T-helper 17 cell (primary cell): ENCODE results near the gene BTBD8. TPM values are rescaled to one million over a fixed set of nuclear protein-coding genes. Genes with fewer than 3 reads are reported as not detected.
A peak's percentile ranks its signal among the peaks of the same experiment; 100 is the strongest.

Source experiments
- ATAC-seq: fragments of 150-1000 bp; cut with Tn5 transposase; 2 replicates; pipeline ENCODE4 v1.10.0; 2021; ENCODE audit warnings: mild to moderate bottlenecking, moderate library complexity
- DNase-seq, 3 donors: peaks; one replicate each; pipeline versions ENCODE4 v3.0.0 to v3.0.0-alpha.2; 2020 to 2021
- H3K9me3 ChIP-seq: one replicate; pipeline ENCODE4 v1.7.0; 2013; ENCODE audit warnings: low read length, mild to moderate bottlenecking; ENCODE audit not compliant: control insufficient read depth, poor library complexity, severe bottlenecking
- H3K27ac Mint-ChIP-seq: one replicate; pipeline ENCODE4 v1.8.0; 2022; ENCODE audit warnings: mild to moderate bottlenecking, moderate library complexity, mixed read lengths
- H3K27me3 Mint-ChIP-seq: one replicate; pipeline ENCODE4 v1.8.0; 2022; ENCODE audit warnings: mixed read lengths
- H3K36me3 Mint-ChIP-seq: one replicate; pipeline ENCODE4 v1.8.0; 2022; ENCODE audit warnings: low read depth, mixed read lengths
- H3K4me1 Mint-ChIP-seq: one replicate; pipeline ENCODE4 v1.8.0; 2022; ENCODE audit warnings: mild to moderate bottlenecking, mixed read lengths
- H3K4me3 Mint-ChIP-seq: one replicate; pipeline ENCODE4 v1.8.0; 2022; ENCODE audit warnings: mild to moderate bottlenecking, moderate library complexity, mixed read lengths
- total RNA-seq, 4 donors: library from RNA in 2 of 4; stranded (reverse) in 2 of 4; gene quantifications; one replicate each; pipeline ENCODE4 v1.2.3 and lab custom pipeline; 2022 to 2026

Gene BTBD8
- total RNA-seq, 2 donors from 2014 or later, result 1.8 to 3.7 TPM

DNA sequence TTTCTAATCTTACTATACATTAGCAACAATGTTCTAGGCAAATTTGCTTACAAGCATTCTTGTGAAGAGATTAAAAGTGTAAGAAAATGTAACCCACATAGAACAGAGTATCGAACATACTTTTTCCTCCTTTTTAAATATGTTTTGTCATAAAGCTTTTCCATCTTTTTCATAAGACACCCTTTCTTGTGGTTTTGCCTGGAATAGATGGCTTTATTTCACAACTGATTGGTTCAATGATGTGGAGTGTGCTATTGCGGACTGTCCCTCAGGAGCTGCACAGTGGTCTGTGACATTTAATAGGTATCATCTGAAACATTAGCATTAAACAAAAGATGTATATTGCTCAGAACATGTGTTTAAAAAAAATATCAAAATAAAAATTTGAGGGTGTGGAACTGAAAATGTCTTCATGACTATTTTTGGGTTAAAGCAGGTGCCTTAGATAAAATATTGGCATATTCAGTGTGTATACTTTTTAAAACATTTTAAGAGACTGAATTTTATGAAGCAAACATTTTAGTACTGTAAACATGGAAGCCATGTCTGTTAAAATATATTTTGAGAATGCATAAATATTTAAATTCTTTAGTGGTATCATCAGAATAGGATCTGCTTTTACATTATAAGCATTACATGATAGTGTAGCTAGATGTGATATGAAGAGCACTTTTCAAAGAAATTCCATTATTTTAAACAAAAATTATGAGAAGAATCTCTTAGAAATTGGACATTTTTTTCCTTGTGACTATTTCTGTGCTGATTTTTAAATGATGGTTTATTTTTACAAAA is 89.3 kb downstream of the BTBD8 start:
- Mint-ChIP-seq H3K27me3 (no peaks in the 10 kb centered on the region), H3K36me3 (no peaks in the 10 kb centered on the region), H3K27ac (no peak overlapping the region), H3K4me1 (no peaks in the 10 kb centered on the region), H3K4me3 (no peak overlapping the region)
- ATAC-seq (no peak), DNase-seq (no peak)
- H3K9me3 ChIP-seq, result no peaks in the 10 kb centered on the region

DNA sequence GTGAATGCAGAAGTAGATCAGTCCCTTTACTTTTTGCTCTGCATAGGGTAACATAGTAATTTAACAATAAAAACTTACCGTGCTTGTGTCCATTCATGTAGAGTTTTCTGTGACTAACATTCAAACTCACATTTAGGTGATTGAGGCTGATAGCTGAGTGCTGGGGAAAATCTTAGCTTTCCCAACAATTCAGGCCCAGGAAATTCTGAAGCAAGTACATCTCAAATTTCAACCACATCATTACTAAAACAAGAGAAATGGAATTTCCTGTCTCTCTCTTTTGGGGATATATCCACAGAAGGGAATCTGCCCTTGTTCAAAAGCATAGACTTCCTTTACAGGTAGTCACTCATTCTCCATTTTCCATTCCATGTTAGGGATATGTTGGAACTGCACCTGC is 104.5 kb downstream of the BTBD8 start:
- DNase-seq, result no peak
- H3K4me3 Mint-ChIP-seq, result no peak overlapping the region
- no peak for ATAC-seq
- no peak overlapping the region for H3K27ac Mint-ChIP-seq
- H3K27me3 Mint-ChIP-seq, result no peaks in the 10 kb centered on the region
- peaks cover 2% of the 10 kb centered on the region for H3K36me3 Mint-ChIP-seq
- no peaks in the 10 kb centered on the region for H3K9me3 ChIP-seq
- H3K4me1 Mint-ChIP-seq, result no peaks in the 10 kb centered on the region

DNA sequence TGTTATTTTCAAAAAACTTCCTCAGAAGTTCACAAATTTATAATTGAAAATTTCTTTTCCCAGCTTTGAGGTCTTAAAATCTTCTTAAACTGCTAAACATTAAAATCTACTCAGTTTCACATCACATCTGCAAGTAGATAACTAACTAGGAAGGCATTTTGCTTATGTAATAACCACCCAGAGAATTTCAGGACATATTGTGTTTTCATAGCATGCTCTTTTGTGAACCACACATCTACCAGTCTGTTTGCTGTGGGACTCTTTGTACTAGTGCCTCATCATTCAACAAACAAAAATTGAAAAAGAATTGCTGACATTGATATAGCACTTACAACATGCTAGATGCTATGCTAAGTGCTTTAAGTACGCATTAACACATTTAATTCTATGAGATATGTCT is 105.9 kb downstream of the BTBD8 start:
- Mint-ChIP-seq H3K27me3 (no peaks in the 10 kb centered on the region), H3K36me3 (no peaks in the 10 kb centered on the region), H3K4me3 (no peak overlapping the region), H3K4me1 (no peaks in the 10 kb centered on the region), H3K27ac (no peak overlapping the region)
- no peaks in the 10 kb centered on the region for H3K9me3 ChIP-seq
- ATAC-seq, result no peak
- no peak for DNase-seq

DNA sequence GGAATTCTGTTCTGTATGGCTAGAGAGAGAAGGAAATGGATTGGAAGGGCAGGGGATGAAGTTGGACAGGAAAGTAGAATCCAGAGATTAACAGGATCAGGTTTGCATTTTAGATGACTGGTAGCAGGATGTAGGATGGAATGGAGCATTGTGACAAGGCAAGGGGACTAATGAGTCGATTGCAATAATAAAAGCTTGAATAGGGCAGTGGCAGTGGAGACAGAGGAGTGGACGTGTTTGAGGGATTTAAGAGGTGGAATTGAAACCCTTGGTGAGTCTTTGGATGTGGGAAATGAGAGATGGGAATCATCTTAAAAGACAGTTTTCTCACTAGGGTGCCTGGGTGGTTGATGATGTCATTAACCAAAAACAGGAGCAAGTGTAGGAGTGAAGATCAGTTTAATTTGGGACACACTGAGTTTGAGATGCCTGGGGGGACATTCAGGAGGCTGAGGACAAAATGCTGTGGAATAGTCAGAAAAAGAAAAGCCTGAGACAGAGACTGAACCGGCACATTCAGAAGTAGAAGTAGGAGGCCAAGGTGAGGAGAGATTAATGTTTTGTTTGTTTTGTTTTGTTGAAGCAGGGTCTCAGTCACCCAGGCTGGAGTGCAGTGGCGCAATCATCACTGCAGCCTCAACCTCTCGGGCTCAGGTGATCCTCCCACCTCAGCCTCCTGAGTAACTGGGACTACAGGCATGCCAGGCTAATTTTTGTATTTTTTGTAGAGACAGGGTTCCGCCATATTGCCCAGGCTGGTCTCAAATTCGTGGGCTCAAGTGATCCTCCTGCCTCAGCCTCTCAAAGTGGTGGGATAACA is 108.5 kb downstream of the BTBD8 start:
- H3K9me3 ChIP-seq, result no peaks in the 10 kb centered on the region
- Mint-ChIP-seq H3K27ac (no peak overlapping the region), H3K27me3 (peaks cover 16% of the 10 kb centered on the region), H3K36me3 (no peaks in the 10 kb centered on the region), H3K4me1 (no peaks in the 10 kb centered on the region), H3K4me3 (no peak overlapping the region)
- DNase-seq (no peak), ATAC-seq (no peak)

DNA sequence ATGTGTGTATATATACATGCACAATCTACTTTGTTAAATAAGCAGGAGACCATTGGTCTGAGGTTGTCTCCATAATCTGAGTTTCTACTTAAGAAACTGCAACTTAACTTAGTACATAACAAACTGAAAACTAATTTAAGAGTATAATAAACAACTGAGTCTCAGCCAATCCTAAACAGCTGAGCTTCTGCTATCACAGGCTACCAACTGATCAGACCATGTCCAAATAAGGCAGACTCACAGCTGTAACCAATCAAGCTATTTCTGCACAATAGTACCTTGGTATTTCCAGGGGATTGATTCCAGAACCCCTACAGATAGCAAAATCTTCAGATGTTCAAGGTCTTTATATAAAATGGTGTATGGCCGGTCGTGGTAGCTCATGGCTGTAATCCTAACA is 111.6 kb downstream of the BTBD8 start:
- Mint-ChIP-seq H3K36me3 (no peaks in the 10 kb centered on the region), H3K27me3 (peaks cover 16% of the 10 kb centered on the region), H3K27ac (no peak overlapping the region), H3K4me1 (peaks cover 2% of the 10 kb centered on the region), H3K4me3 (no peak overlapping the region)
- no peaks in the 10 kb centered on the region for H3K9me3 ChIP-seq
- no peak for ATAC-seq
- DNase-seq, result no peak

DNA sequence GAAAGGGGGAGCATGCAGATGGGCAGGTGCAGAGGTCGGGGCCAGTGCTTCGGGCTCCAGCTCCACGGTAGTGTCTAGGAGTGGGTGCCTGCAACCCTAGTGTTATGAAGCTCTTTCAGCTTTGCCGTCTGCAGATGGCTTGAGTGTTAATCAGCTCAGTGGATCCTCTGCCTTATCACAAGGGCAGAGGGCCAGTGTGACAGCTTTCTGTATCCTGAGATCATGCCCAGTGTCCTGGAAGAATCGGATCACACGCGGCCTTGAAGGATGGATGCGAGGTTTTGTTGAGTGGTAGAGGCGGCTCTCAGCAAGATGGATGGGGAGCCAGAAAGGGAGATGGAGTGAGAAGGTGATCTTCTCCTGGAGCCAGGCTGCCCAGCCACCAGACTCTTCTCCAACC is 112.1 kb downstream of the BTBD8 start:
- H3K9me3 ChIP-seq, result no peaks in the 10 kb centered on the region
- H3K27ac Mint-ChIP-seq, result no peak overlapping the region
- H3K27me3 Mint-ChIP-seq, result peaks cover 16% of the 10 kb centered on the region
- ATAC-seq, result no peak
- no peak overlapping the region for H3K4me3 Mint-ChIP-seq
- H3K36me3 Mint-ChIP-seq, result no peaks in the 10 kb centered on the region
- no peak for DNase-seq
- H3K4me1 Mint-ChIP-seq, result peaks cover 2% of the 10 kb centered on the region

DNA sequence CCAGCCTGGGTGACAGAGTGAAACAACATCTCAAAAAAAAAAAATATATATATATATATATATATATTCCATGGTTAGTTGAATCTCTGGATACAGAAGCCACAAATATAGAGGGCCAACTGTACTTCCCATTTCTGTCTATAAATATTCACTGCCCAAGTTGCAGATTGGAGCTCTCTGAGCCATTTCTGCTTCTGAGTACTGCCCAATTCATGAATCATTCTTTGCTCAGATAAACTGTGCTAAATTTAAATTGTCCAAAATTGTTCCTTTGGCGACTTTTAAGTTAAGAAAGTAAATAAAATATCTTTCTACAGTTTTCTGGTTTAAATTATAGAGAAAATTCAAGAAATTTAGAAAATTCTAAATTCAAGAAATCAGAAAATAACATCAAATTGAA is 114.4 kb downstream of the BTBD8 start:
- DNase-seq (no peak), ATAC-seq (no peak)
- H3K9me3 ChIP-seq, result no peaks in the 10 kb centered on the region
- H3K27me3 Mint-ChIP-seq, result peaks cover 16% of the 10 kb centered on the region
- peaks cover 2% of the 10 kb centered on the region for H3K4me1 Mint-ChIP-seq
- H3K4me3 Mint-ChIP-seq, result no peak overlapping the region
- H3K36me3 Mint-ChIP-seq, result no peaks in the 10 kb centered on the region
- H3K27ac Mint-ChIP-seq, result no peak overlapping the region

DNA sequence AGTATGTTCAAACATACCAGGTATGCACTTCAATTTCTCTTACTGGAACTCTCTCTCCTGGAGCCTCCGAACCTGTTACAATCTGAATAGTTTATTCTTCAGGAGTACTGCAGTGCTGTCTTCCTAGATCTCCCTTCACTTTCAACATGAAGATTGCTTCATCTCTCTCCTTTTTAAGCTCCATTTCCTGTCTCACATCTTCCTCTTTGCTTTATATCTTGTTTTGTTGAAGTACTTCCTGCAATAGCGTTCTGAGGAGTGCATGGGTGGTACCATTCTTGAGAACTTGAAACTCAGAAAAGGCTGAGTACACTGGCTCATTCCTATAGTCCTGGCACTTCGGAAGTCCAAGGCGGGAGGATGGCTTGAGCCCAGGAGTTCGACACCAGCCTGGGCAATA is 121.8 kb downstream of the BTBD8 start:
- peak overlapping the region; percentile 1 for H3K27ac Mint-ChIP-seq
- no peaks in the 10 kb centered on the region for H3K36me3 Mint-ChIP-seq
- no peak overlapping the region for H3K4me3 Mint-ChIP-seq
- no peak for ATAC-seq
- DNase-seq, result no peak
- no peaks in the 10 kb centered on the region for H3K27me3 Mint-ChIP-seq
- H3K4me1 Mint-ChIP-seq, result peaks cover 7% of the 10 kb centered on the region
- H3K9me3 ChIP-seq, result no peaks in the 10 kb centered on the region

DNA sequence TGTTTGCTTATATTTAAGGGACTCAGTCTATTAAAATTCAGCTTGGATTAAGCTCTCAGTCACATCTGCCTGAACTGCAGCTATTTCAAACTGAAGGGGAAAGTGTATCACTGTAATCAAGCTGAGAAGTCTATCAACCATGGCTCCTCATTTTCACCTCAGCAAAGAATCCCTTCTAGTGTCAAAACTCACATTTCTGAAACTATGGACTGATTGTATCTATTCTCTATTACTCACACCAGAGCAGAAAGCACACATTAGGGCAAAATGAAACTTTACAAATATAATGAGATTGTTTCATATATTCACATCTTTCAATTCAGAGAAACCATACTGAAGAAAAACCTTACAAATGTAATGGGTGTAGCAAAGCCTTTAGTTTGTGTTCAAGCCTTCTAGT is 123.0 kb downstream of the BTBD8 start:
- H3K9me3 ChIP-seq, result no peaks in the 10 kb centered on the region
- DNase-seq, result no peak
- Mint-ChIP-seq H3K4me1 (peaks cover 7% of the 10 kb centered on the region), H3K27ac (peak overlapping the region; percentile 1), H3K36me3 (no peaks in the 10 kb centered on the region), H3K4me3 (no peak overlapping the region), H3K27me3 (no peaks in the 10 kb centered on the region)
- ATAC-seq, result no peak

DNA sequence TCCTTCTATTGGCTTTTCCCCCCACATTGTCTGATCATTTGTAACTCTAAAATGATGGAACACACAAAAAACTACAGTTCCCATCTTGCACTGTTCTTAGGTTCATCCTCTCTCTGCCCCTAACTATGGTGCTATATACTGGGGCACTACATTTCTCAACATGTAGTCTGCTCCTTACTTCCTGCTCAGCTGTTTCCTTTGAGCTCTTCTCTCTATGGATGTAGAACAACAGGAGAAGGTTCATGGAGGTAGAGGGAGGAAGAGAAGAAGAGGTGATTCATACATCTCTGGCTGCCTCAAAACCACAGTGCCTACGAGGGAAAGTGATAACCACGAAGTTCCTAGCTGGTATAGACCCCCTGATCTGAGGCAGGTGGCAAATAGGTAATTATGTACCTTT is 130.6 kb downstream of the BTBD8 start:
- DNase-seq, result no peak
- no peak overlapping the region for H3K4me3 Mint-ChIP-seq
- ATAC-seq, result no peak
- no peaks in the 10 kb centered on the region for H3K27me3 Mint-ChIP-seq
- no peak overlapping the region for H3K27ac Mint-ChIP-seq
- H3K4me1 Mint-ChIP-seq, result peaks cover 3% of the 10 kb centered on the region
- peaks cover 4% of the 10 kb centered on the region for H3K36me3 Mint-ChIP-seq
- no peaks in the 10 kb centered on the region for H3K9me3 ChIP-seq

DNA sequence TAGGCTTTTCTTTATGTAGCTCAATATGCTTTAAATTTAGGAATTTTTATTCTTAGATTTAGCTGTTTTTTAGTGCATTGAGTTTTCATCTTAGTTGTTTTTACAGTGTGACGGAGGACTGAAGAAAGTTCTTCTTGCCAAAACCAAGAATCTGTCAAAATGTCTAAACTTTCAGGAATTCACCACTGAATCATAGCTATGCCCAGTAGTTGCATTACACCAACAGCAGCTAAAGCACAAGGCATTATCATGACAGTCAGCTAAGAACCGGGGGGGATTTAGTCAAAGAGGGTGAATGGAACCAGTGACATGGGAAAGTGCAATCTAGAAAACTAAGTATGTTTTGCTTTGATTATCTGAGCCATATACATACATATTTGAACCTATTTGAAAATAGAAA is 131.0 kb downstream of the BTBD8 start:
- no peak overlapping the region for H3K27ac Mint-ChIP-seq
- H3K36me3 Mint-ChIP-seq, result peaks cover 4% of the 10 kb centered on the region
- H3K4me1 Mint-ChIP-seq, result peaks cover 3% of the 10 kb centered on the region
- no peaks in the 10 kb centered on the region for H3K9me3 ChIP-seq
- DNase-seq (no peak), ATAC-seq (no peak)
- H3K27me3 Mint-ChIP-seq, result no peaks in the 10 kb centered on the region
- H3K4me3 Mint-ChIP-seq, result no peak overlapping the region

DNA sequence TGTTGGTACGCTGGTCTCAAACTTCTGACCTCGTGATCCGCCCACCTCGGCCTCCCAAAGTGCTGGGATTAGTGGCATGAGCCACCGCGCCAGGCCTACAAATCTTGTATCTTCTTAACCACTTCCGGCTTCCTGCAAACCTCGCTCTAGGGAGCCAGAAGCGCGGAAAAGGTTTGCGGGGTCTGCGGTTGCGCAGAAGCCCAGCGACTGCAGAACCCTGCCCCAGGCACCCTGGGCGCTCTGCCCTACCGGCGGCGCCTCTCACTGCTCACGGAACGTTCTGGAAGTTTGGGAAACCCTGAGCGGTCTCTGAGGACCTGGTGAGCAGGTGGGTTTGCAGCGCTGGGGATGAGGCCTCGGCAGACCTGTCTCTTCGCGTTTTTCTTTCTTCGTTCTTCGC is 137.6 kb downstream of the BTBD8 start, which contains the start of gene C1orf146:
TSS of gene C1orf146 (plus strand) at position 195 of the 400 bp plus-strand sequence. CDS start 13,506 bp downstream, outside the sequence.
- no peaks in the 10 kb centered on the region for H3K9me3 ChIP-seq
- H3K4me3 Mint-ChIP-seq, result no peak within 1 kb of the TSS
- no peak within 1 kb of the TSS for H3K27ac Mint-ChIP-seq
- DNase-seq, result no peak
- peaks cover 6% of the 10 kb centered on the region for H3K27me3 Mint-ChIP-seq
- no peaks in the 10 kb centered on the region for H3K4me1 Mint-ChIP-seq
- no peak for ATAC-seq
- no peaks in the 10 kb centered on the region for H3K36me3 Mint-ChIP-seq

DNA sequence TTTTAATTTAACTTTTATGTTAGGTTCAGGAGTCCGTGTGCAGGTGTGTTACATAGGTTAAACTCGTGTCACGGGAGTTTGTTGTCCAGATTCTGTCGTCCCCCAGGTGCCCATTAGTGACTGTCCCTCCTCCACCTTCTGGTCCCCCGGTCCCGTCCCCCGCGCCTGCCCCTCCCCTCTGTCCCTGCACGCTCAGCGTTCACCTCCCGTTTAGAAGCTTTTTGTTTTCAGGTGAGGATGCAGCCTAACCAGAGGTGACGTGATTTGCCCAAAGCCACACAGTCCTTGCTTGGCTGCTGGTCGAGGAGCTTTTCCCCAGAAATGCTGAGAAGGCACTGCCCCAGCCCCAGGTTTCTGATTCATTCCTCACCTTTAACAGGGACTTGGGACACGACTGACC is 138.4 kb downstream of the BTBD8 start:
- DNase-seq (no peak), ATAC-seq (no peak)
- H3K27me3 Mint-ChIP-seq, result peaks cover 6% of the 10 kb centered on the region
- H3K4me3 Mint-ChIP-seq, result no peak overlapping the region
- H3K27ac Mint-ChIP-seq, result no peak overlapping the region
- H3K9me3 ChIP-seq, result no peaks in the 10 kb centered on the region
- H3K36me3 Mint-ChIP-seq, result no peaks in the 10 kb centered on the region
- H3K4me1 Mint-ChIP-seq, result no peaks in the 10 kb centered on the region
